G401.6 (cell line): ENCODE results near the gene MED4.

Experiments
- FAIRE-seq: peaks from 2 replicates; lab custom pipeline; 2012; peaks lifted over from hg19 to GRCh38; lab: Jason Lieb, UNC

Gene MED4

DNA sequence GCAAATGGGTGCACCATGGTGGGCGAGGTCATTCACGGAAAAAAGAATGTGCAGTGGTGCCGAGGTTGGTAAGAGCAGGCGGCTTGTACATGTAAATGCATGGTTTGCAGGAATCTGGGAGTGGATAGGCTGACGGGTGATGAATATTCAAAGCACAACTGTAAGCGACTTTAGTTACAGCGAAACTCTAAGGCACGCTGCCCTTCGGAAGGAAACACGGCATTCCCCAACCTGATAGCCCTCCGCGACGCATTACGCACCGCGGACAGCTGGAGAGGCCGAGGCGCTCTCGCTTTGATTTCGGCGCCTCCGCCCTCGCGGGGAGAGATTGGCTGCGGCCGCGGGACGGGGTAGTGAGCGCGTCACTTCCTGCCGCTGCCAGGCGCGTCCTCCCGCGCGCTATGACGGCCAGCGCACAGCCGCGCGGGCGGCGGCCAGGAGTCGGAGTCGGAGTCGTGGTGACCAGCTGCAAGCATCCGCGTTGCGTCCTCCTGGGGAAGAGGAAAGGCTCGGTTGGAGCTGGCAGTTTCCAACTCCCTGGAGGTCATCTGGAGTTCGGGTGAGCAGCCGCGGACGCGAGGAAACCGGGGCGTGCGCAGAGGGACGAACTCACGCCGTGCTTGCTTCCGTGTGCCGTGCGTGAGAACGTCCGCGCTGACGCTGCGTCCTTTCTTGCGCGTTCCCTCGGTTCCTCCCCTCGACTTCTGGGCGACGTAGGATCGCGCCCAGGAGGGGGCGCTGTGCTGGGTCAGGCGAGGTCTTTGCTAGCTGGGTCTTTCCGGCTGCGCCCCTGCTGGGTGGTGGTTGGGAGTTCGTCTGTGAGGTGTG is 57.3 kb downstream of the MED4 start, which contains the start of gene NUDT15:
TSS of gene NUDT15 (plus strand) at position 381 of the 828 bp plus-strand sequence. CDS start at position 402, 21 bp downstream.
- FAIRE-seq = peak; percentile 98

- no peak for FAIRE-seq
These were observed 65.0 kb downstream of the MED4 start for GRCh38 chr13:48029859-48030258.

- no peak for FAIRE-seq
These were observed 66.8 kb downstream of the MED4 start for GRCh38 chr13:48028066-48028465.
